H1 (cell line): ENCODE measurements around the gene VPS41. TPM values are rescaled to one million over a fixed set of nuclear protein-coding genes. Genes with fewer than 3 reads are reported as not detected.

Source experiments
- CTCF ChIA-PET: fragments of 300-600 bp; sonication (Branson Sonifier 250); formaldehyde crosslinking; loops from one replicate; lab custom pipeline; 2021; ENCODE audit not compliant: partially characterized antibody; lab: Charles Lee
- POLR2A ChIA-PET: fragments of 300-600 bp; sonication (Branson Sonifier 250); formaldehyde crosslinking; loops from one replicate; lab custom pipeline; 2021; ENCODE audit warnings: inconsistent platforms; ENCODE audit not compliant: partially characterized antibody; lab: Charles Lee
- DNase-seq, 2 experiments: peaks; one replicate each; pipeline versions ENCODE4 v3.0.0 to v3.0.0-alpha.2; 2010 to 2022; ENCODE audit warnings: low spot score in 2 of 2, low read depth in 1 of 2, mixed read lengths in 1 of 2
- FAIRE-seq: peaks from 2 replicates; lab custom pipeline; 2011; peaks lifted over from hg19 to GRCh38; lab: Jason Lieb, UNC
- H2AFZ ChIP-seq: 2 replicates; pipeline ENCODE4 v1.8.1; 2012; ENCODE audit warnings: low read length, inconsistent platforms
- H2AK5ac ChIP-seq: 2 replicates; pipeline ENCODE4 v1.6.1; 2013; ENCODE audit warnings: low read depth, low read length
- H2BK120ac ChIP-seq: replicated peaks from 2 replicates; pipeline ENCODE3; 2013; ENCODE audit warnings: low read depth, low read length, inconsistent platforms
- H2BK12ac ChIP-seq: 2 replicates; pipeline ENCODE4 v1.6.1; 2013; ENCODE audit warnings: low read depth, low read length
- H2BK15ac ChIP-seq: 2 replicates; pipeline ENCODE4 v1.6.1; 2013; ENCODE audit warnings: low read length
- H2BK20ac ChIP-seq: 2 replicates; pipeline ENCODE4 v1.6.1; 2013; ENCODE audit warnings: low read length
- H2BK5ac ChIP-seq: 2 replicates; pipeline ENCODE4 v1.6.1; 2013; ENCODE audit warnings: low read depth, low read length
- H3K14ac ChIP-seq: 2 replicates; pipeline ENCODE4 v1.6.1; 2013; ENCODE audit warnings: inconsistent platforms; ENCODE audit not compliant: insufficient read length
- H3K18ac ChIP-seq: 2 replicates; pipeline ENCODE4 v1.6.1; 2013; ENCODE audit warnings: low read length; ENCODE audit errors: extremely low read depth
- H3K23ac ChIP-seq: 2 replicates; pipeline ENCODE4 v1.6.1; 2013; ENCODE audit warnings: inconsistent platforms; ENCODE audit not compliant: insufficient read length
- H3K23me2 ChIP-seq: 2 replicates; pipeline ENCODE4 v1.6.1; 2013; ENCODE audit warnings: low read depth, low read length
- H3K27ac ChIP-seq: 2 replicates; pipeline ENCODE4 v1.6.1; 2011; ENCODE audit warnings: low read depth, low read length, inconsistent platforms
- H3K27me3 ChIP-seq, 4 experiments: replicated peaks in 1 of 4; 1 replicate in 1 of 4; 2 replicates in 3 of 4; pipeline versions ENCODE4 v1.6.1 to v1.8.1; 2011 to 2013; ENCODE audit warnings: low read length in 3 of 4, mild to moderate bottlenecking in 3 of 4, inconsistent platforms in 2 of 4, mixed read lengths in 2 of 4, moderate library complexity in 1 of 4; ENCODE audit not compliant: control insufficient read depth in 3 of 4, insufficient read depth in 3 of 4; ENCODE audit errors: extremely low read depth in 1 of 4
- H3K36me3 ChIP-seq, 4 experiments: 2 replicates each; pipeline versions ENCODE4 v1.6.1 to v1.8.1; 2011 to 2013; ENCODE audit warnings: mild to moderate bottlenecking in 4 of 4, low read length in 3 of 4, moderate library complexity in 2 of 4, control low read depth in 1 of 4, inconsistent platforms in 1 of 4; ENCODE audit not compliant: insufficient read depth in 4 of 4, control insufficient read depth in 2 of 4
- H3K4ac ChIP-seq: replicated peaks from 2 replicates; pipeline ENCODE3; 2013; ENCODE audit warnings: low read length, low read depth, mixed read lengths, inconsistent platforms; ENCODE audit not compliant: insufficient read length
- H3K4me1 ChIP-seq, 4 experiments: replicated peaks in 1 of 4; 1 replicate in 1 of 4; 2 replicates in 3 of 4; pipeline versions ENCODE4 v1.6.1 to v1.8.1; 2011 to 2013; ENCODE audit warnings: low read length in 3 of 4, inconsistent platforms in 2 of 4, mixed read lengths in 1 of 4; ENCODE audit not compliant: insufficient read depth in 4 of 4, control insufficient read depth in 3 of 4
- H3K4me2 ChIP-seq, 2 experiments: 2 replicates each; pipeline versions ENCODE4 v1.6.1 to v1.8.1; 2011 to 2013; ENCODE audit warnings: low read depth in 2 of 2, low read length in 2 of 2, control low read depth in 1 of 2, inconsistent platforms in 1 of 2, mild to moderate bottlenecking in 1 of 2; ENCODE audit not compliant: insufficient read depth in 1 of 2
- H3K4me3 ChIP-seq, 4 experiments: fragments of 200-600, 300-600 bp in 1 of 4; sonication (generic), shearing (Covaris generic), sonication (Bioruptor Twin) in 1 of 4; 2 replicates each; pipeline versions ENCODE4 v1.5.1 to v1.8.1; 2011 to 2016; ENCODE audit warnings: low read length in 4 of 4, low read depth in 3 of 4, control low read depth in 2 of 4, inconsistent platforms in 2 of 4, mild to moderate bottlenecking in 2 of 4, mixed read lengths in 1 of 4, moderate library complexity in 1 of 4; ENCODE audit not compliant: insufficient read depth in 2 of 4; ENCODE audit errors: extremely low read depth in 1 of 4
- H3K56ac ChIP-seq: replicated peaks from 2 replicates; pipeline ENCODE3; 2013; ENCODE audit warnings: low read depth, mild to moderate bottlenecking, mixed read lengths, low read length, inconsistent platforms; ENCODE audit not compliant: insufficient read length
- H3K79me1 ChIP-seq: 2 replicates; pipeline ENCODE4 v1.6.1; 2013; ENCODE audit warnings: low read depth, low read length, control low read depth
- H3K79me2 ChIP-seq, 2 experiments: 2 replicates each; pipeline versions ENCODE4 v1.6.1 to v1.8.1; 2012 to 2013; ENCODE audit warnings: low read length in 2 of 2, mild to moderate bottlenecking in 2 of 2, inconsistent platforms in 1 of 2; ENCODE audit not compliant: insufficient read depth in 2 of 2, control insufficient read depth in 1 of 2
- H3K9ac ChIP-seq, 4 experiments: replicated peaks in 1 of 4; 1 replicate in 1 of 4; 2 replicates in 3 of 4; pipeline versions ENCODE4 v1.6.1 to v1.8.1; 2011 to 2013; ENCODE audit warnings: low read depth in 3 of 4, low read length in 3 of 4, control low read depth in 2 of 4, mild to moderate bottlenecking in 2 of 4, moderate library complexity in 2 of 4, inconsistent platforms in 1 of 4; ENCODE audit errors: extremely low read depth in 1 of 4
- H3K9me3 ChIP-seq, 2 experiments: 2 replicates each; pipeline versions ENCODE4 v1.6.1 to v1.8.1; 2012 to 2013; ENCODE audit warnings: mild to moderate bottlenecking in 2 of 2, moderate library complexity in 2 of 2, control low read depth in 1 of 2, inconsistent platforms in 1 of 2, low read depth in 1 of 2, low read length in 1 of 2, mixed read lengths in 1 of 2; ENCODE audit not compliant: insufficient read depth in 2 of 2
- H4K20me1 ChIP-seq, 2 experiments: replicated peaks in 1 of 2; 2 replicates each; pipeline versions ENCODE3 to v1.8.1; 2011 to 2013; ENCODE audit warnings: inconsistent platforms in 2 of 2, low read length in 2 of 2, mild to moderate bottlenecking in 1 of 2; ENCODE audit not compliant: insufficient read depth in 2 of 2, control insufficient read depth in 1 of 2
- H4K5ac ChIP-seq: 2 replicates; pipeline ENCODE4 v1.6.1; 2013; ENCODE audit warnings: low read length, low read depth, mixed read lengths, inconsistent platforms; ENCODE audit not compliant: insufficient read length
- H4K8ac ChIP-seq: 2 replicates; pipeline ENCODE4 v1.8.0; 2013; ENCODE audit warnings: mild to moderate bottlenecking, moderate library complexity, low read length, inconsistent platforms; ENCODE audit not compliant: insufficient read depth; ENCODE audit errors: extremely low read depth
- H4K91ac ChIP-seq: replicated peaks from 2 replicates; pipeline ENCODE3; 2013; ENCODE audit warnings: low read length, mixed read lengths, inconsistent platforms; ENCODE audit not compliant: insufficient read length
- CHD1 ChIP-seq: IDR thresholded peaks from 2 replicates; pipeline ENCODE4 v1.6.1; 2012; ENCODE audit warnings: low read depth, low read length, improper control_type of control experiment
- KDM1A ChIP-seq: fragments of 200-600, 300-600 bp; sonication (generic); IDR thresholded peaks from 2 replicates; pipeline ENCODE4 v1.7.1; 2016; ENCODE audit warnings: mild to moderate bottlenecking, low read length, borderline replicate concordance
- RFX5 ChIP-seq: IDR thresholded peaks from 2 replicates; pipeline ENCODE4 v1.6.1; 2011; ENCODE audit warnings: low read depth, low read length, improper control_type of control experiment, borderline replicate concordance
- WGBS, 2 experiments: shearing (Covaris generic) in 1 of 2; methylation state at CpG; one replicate each; pipeline versions ENCODE4 v1.1.6 to v1.1.7; 2013 to 2015; ENCODE audit warnings: low lambda C conversion rate in 2 of 2, mixed read lengths in 2 of 2, inconsistent platforms in 1 of 2, low coverage in 1 of 2, missing lambda C conversion rate in 1 of 2; ENCODE audit not compliant: insufficient replicate concordance in 2 of 2, insufficient coverage in 1 of 2, insufficient read length in 1 of 2; ENCODE audit errors: extremely low coverage in 1 of 2, missing lambda C conversion rate in 1 of 2; 5-methylcytosine and 5-hydroxymethylcytosine counted together
- polyA plus RNA-seq, 7 experiments: library from polyadenylated mRNA; depleted of rRNA in 3 of 7; stranded (reverse) in 5 of 7; unstranded in 2 of 7; fragments of >200 nt in 5 of 7; fragments of 200-250 nt in 2 of 7; gene quantifications; 1 replicate in 5 of 7; 2 replicates in 1 of 7; 4 replicates in 1 of 7; pipeline versions ENCODE4 v1.2.1 to v1.2.3, GENCODE V29; 2011 to 2013; ENCODE audit warnings: missing spikeins in 2 of 7, mixed read lengths in 2 of 7
- total RNA-seq: library from RNA; stranded (reverse); fragmentation: NEBNext Ultra II Directional; extraction: Animal tissue kit (Norgen Biotek cat#: 25700); gene quantifications from 2 replicates; pipeline ENCODE4 v1.2.1, GENCODE V29; 2021

Gene VPS41
- total and polyA plus RNA-seq, 2 of the 8 experiments (the other 6 are each of a cell fraction or from before 2014, with no cell fraction given) = 10.7 to 63.3 TPM

DNA sequence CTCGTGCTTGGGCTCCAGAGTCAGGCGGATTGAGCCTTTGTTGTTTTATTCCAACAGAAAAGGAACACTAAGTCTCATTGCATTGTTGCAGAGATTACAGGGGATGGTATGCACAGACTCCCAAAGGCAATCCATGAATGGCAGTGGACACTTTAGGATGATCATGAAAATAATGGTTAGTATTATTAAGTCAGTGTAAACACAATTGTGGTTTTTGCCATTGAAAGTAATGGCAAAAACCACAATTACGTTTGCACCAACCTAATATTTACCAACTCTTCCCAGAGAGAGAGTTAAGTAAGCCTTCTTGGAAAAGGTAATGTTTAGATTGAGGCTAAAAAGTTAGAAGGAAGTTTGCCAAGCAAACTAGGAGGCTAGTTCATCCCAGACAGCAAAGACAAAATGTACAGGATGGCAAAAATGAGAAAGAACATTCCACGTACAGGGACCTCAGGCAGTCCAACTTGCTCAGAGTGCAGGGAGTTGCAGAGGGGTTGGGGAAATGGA is 204.9 kb downstream of the VPS41 start:
- no peaks in the 10 kb centered on the region for H3K79me2 ChIP-seq
- no peak overlapping the region for H2BK15ac ChIP-seq
- no peak overlapping the region for H3K27ac ChIP-seq
- no peak overlapping the region for H2AK5ac ChIP-seq
- FAIRE-seq (no peak), DNase-seq (no peak)
- no peaks in the 10 kb centered on the region for H3K36me3 ChIP-seq
- ChIA-PET POLR2A (no interaction called here), CTCF (no interaction called here)
- no peak overlapping the region for H3K9ac ChIP-seq
- no peak overlapping the region for H2AFZ ChIP-seq
- H3K4me1 ChIP-seq = no peaks in the 10 kb centered on the region
- H4K5ac ChIP-seq = no peak overlapping the region
- no peak overlapping the region for H3K4me3 ChIP-seq
- H3K27me3 ChIP-seq = no peaks in the 10 kb centered on the region; a peak in 1 of 7 replicates
- no peak overlapping the region for H4K8ac ChIP-seq
- H3K9me3 ChIP-seq = no peaks in the 10 kb centered on the region
- H3K4me2 ChIP-seq = no peak overlapping the region
- H3K4ac ChIP-seq = no peak overlapping the region
- H3K79me1 ChIP-seq = no peaks in the 10 kb centered on the region
- H3K23ac ChIP-seq = no peak overlapping the region
- no peaks in the 10 kb centered on the region for H3K23me2 ChIP-seq
- H2BK12ac ChIP-seq = no peak overlapping the region
- H2BK120ac ChIP-seq = no peak overlapping the region
- H3K14ac ChIP-seq = no peak overlapping the region
- H2BK5ac ChIP-seq = no peak overlapping the region
- no peaks in the 10 kb centered on the region for H4K20me1 ChIP-seq
- H2BK20ac ChIP-seq = no peak overlapping the region
- WGBS, 2 experiments = 91% methylated on average over 4 of the region's 4 CpGs; no CpG with 5 or more reads in 1 of the 2 experiments
- TF ChIP-seq CHD1 (no peak), KDM1A (no peak), RFX5 (no peak)
- no peak overlapping the region for H3K18ac ChIP-seq
- no peak overlapping the region for H4K91ac ChIP-seq
- H3K56ac ChIP-seq = no peak overlapping the region
